ENCODE data around the gene GUCY1A2.
"Not testable (repeated sequence)": the region's sequence is repeated elsewhere in the genome, so short reads cannot be mapped to it uniquely, and the experiment has no call there.

GUCY1A2 gene

GRCh38 chr11:106914409-106914808, 103.9 kb downstream of the GUCY1A2 start:
- DNase-seq (ENCODE audit: low spot score) = no peak
- H3K27ac ChIP-seq = no peak overlapping the region
- TF ChIP-seq, protein P1, sequence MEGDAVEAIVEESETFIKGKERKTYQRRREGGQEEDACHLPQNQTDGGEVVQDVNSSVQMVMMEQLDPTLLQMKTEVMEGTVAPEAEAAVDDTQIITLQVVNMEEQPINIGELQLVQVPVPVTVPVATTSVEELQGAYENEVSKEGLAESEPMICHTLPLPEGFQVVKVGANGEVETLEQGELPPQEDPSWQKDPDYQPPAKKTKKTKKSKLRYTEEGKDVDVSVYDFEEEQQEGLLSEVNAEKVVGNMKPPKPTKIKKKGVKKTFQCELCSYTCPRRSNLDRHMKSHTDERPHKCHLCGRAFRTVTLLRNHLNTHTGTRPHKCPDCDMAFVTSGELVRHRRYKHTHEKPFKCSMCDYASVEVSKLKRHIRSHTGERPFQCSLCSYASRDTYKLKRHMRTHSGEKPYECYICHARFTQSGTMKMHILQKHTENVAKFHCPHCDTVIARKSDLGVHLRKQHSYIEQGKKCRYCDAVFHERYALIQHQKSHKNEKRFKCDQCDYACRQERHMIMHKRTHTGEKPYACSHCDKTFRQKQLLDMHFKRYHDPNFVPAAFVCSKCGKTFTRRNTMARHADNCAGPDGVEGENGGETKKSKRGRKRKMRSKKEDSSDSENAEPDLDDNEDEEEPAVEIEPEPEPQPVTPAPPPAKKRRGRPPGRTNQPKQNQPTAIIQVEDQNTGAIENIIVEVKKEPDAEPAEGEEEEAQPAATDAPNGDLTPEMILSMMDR (IDR thresholded peaks at IDR 0.05) = no peak
- H3K4me3 ChIP-seq = no peak overlapping the region

DNA sequence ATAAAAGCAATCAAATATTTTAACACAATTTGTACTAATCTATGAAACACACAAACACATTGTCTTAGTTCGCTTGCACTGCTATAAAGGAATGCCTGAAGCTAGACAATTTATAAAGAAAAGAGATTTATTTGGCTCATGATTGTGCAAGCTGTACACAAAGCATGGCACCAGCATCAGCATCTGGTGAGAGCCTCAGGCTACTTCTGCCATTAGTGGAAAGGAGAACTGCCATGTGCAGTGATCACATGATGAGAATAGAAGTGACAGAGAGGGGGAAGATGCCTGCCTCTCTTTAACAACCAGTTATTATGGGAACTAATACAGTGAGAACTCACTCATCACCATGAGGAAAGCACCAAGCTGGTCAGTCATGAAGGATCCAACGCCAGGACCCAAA, 105.1 kb downstream of the GUCY1A2 start:
- Histone ChIP-seq H3K4me3 (no peak overlapping the region), H3K27ac (no peak overlapping the region)
- DNase-seq (ENCODE audit: low spot score) = no peak
- TF ChIP-seq, protein P1 (IDR thresholded peaks at IDR 0.05) = no peak

DNA sequence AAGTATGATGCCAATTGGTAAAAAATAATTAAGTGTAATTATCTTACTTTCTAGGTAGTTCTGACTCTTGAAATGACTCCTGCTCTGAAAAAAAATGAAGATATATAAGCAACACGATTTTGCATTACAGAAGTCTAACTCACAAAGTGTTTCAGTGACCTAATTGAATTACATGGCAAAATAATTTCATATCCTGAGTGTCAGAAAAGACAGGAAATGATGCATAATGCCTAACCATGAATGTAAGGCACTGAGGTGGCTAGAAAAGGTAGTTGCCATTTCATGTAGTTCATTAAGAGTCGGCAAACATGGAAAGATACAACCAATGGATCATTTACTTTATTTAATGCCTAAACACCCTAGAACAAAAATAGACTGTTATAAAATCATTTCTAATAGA, 113.5 kb downstream of the GUCY1A2 start:
- Histone ChIP-seq H3K4me3 (no peak overlapping the region), H3K27ac (no peak overlapping the region)
- no peak for DNase-seq (ENCODE audit: low spot score)
- TF ChIP-seq, protein P1 (IDR thresholded peaks at IDR 0.05) = no peak

DNA sequence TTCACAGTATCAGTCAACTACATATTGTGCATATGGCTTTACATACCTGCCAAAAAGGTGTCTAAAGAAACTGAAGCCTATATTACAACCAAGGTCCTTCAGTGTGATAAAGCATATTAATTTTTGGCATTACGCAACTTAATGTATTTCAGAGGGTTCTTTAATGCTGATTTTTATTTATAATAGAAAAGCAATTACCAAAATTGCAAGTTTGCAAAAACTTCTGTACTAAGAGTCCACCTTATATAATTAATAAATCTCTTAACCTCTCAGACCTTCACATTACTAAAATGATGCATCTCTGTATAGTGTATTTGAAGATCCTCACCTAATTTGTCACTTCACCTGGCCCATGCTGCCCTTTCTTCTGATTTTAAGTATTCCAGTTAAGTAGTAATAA, 128.6 kb downstream of the GUCY1A2 start:
- no peak overlapping the region for H3K4me3 ChIP-seq
- TF ChIP-seq, protein P1 (IDR thresholded peaks at IDR 0.05) = no peak
- H3K27ac ChIP-seq = no peak overlapping the region
- no peak for DNase-seq (ENCODE audit: low spot score)

- Histone ChIP-seq H3K27ac (no peak overlapping the region), H3K4me3 (no peak overlapping the region)
- DNase-seq (ENCODE audit: low spot score) = no peak
- TF ChIP-seq, protein P1 (IDR thresholded peaks at IDR 0.05) = no peak
Measured at GRCh38 chr11:106888386-106888785, 129.9 kb downstream of the GUCY1A2 start.

GRCh38 chr11:106883693-106884092, 134.6 kb downstream of the GUCY1A2 start:
- H3K4me3 ChIP-seq; DNase-seq (ENCODE audit: low spot score); H3K27ac ChIP-seq: not testable (repeated sequence)

- DNase-seq (ENCODE audit: low spot score) = no peak
- H3K27ac ChIP-seq = no peak overlapping the region
- TF ChIP-seq, protein P1 (IDR thresholded peaks at IDR 0.05) = no peak
- no peak overlapping the region for H3K4me3 ChIP-seq
Measured at GRCh38 chr11:106879832-106880546, 138.3 kb downstream of the GUCY1A2 start.
